B cell (primary cell): ENCODE results near the gene AVPI1. TPM values are rescaled to one million over a fixed set of nuclear protein-coding genes. Genes with fewer than 3 reads are reported as not detected.

Source experiments
- ATAC-seq: fragments of 200-7000 bp; cut with Tn5 transposase; one replicate; pipeline ENCODE4 v1.10.0; 2021; ENCODE audit warnings: low read depth, mild to moderate bottlenecking, moderate number of reproducible peaks, moderate library complexity
- CTCF ChIA-PET: fragments of 350-600 bp; sonication (Branson Sonifier 250); formaldehyde crosslinking; loops from one replicate; lab custom pipeline; 2021; ENCODE audit warnings: antibody characterized with exemption, inconsistent platforms; lab: Charles Lee
- POLR2A ChIA-PET: fragments of 350-600 bp; sonication (Branson Sonifier 250); formaldehyde crosslinking; loops from one replicate; lab custom pipeline; 2021; ENCODE audit warnings: antibody characterized with exemption; lab: Charles Lee
- DNase-seq: peaks from one replicate; pipeline ENCODE4 v3.0.0; 2013
- H2AFZ ChIP-seq: 2 replicates; pipeline ENCODE4 v1.6.1; 2012; ENCODE audit warnings: mild to moderate bottlenecking, low read depth, low read length; ENCODE audit not compliant: insufficient read depth, poor library complexity, severe bottlenecking
- H3K27ac ChIP-seq, 2 donors: 1 replicate in 1 of 2; 2 replicates in 1 of 2; pipeline ENCODE4 v1.5.1; 2012 to 2013; ENCODE audit warnings: low read length in 2 of 2, mild to moderate bottlenecking in 2 of 2, moderate library complexity in 1 of 2
- H3K27me3 ChIP-seq, 4 experiments: fragments of 200-600 bp in 1 of 4; sonication (generic) in 1 of 4; replicated peaks in 1 of 4; 1 replicate in 2 of 4; 2 replicates in 2 of 4; pipeline versions ENCODE4 v1.6.1 to v1.7.0; 2013 to 2016; ENCODE audit warnings: low read length in 3 of 4, mild to moderate bottlenecking in 2 of 4, mixed read lengths in 1 of 4, moderate library complexity in 1 of 4; ENCODE audit not compliant: insufficient read depth in 4 of 4, control insufficient read depth in 3 of 4; ENCODE audit errors: control extremely low read depth in 1 of 4
- H3K36me3 ChIP-seq, 2 experiments: replicated peaks in 1 of 2; 1 replicate in 1 of 2; 2 replicates in 1 of 2; pipeline versions ENCODE4 v1.6.1 to v1.7.1; 2013; ENCODE audit warnings: low read length in 1 of 2; ENCODE audit not compliant: insufficient read depth in 2 of 2, control insufficient read depth in 1 of 2; ENCODE audit errors: control extremely low read depth in 1 of 2, extremely low read depth in 1 of 2
- H3K4me1 ChIP-seq, 2 donors: fragments of 200-600 bp in 1 of 2; sonication (generic) in 1 of 2; 1 replicate in 1 of 2; 2 replicates in 1 of 2; pipeline versions ENCODE4 v1.5.1 to v1.6.1; 2013 to 2017; ENCODE audit warnings: low read length in 2 of 2; ENCODE audit not compliant: control insufficient read depth in 2 of 2, insufficient read depth in 2 of 2
- H3K4me2 ChIP-seq: replicated peaks from 2 replicates; pipeline ENCODE3; 2012; ENCODE audit warnings: mild to moderate bottlenecking, low read depth, low read length; ENCODE audit not compliant: poor library complexity, severe bottlenecking
- H3K4me3 ChIP-seq, 5 experiments: fragments of 200-600 bp in 1 of 5; sonication (generic) in 1 of 5; 1 replicate in 3 of 5; 2 replicates in 2 of 5; pipeline versions ENCODE4 v1.5.1 to v1.7.0; 2011 to 2016; ENCODE audit warnings: low read length in 4 of 5, mild to moderate bottlenecking in 4 of 5, low read depth in 2 of 5, control low read depth in 1 of 5, moderate library complexity in 1 of 5; ENCODE audit not compliant: insufficient read depth in 1 of 5; ENCODE audit errors: control extremely low read depth in 1 of 5, extremely low read depth in 1 of 5
- H3K79me2 ChIP-seq: fragments of 200-600 bp; sonication (generic); one replicate; pipeline ENCODE4 v1.6.0; 2016; ENCODE audit warnings: low read length; ENCODE audit not compliant: control insufficient read depth, insufficient read depth
- H3K9ac ChIP-seq: fragments of 200-600 bp; sonication (generic); 2 replicates; pipeline ENCODE4 v1.6.1; 2017; ENCODE audit warnings: mild to moderate bottlenecking, low read length, moderate library complexity
- H3K9me3 ChIP-seq, 3 donors: one replicate each; pipeline versions ENCODE4 v1.6.1 to v1.7.1; 2013; ENCODE audit warnings: low read length in 2 of 3; ENCODE audit not compliant: control insufficient read depth in 2 of 3, insufficient read depth in 1 of 3; ENCODE audit errors: control extremely low read depth in 1 of 3
- H4K20me1 ChIP-seq: 2 replicates; pipeline ENCODE4 v1.6.0; 2012; ENCODE audit warnings: mild to moderate bottlenecking, low read length; ENCODE audit not compliant: insufficient read depth, control insufficient read depth, poor library complexity, severe bottlenecking
- H3K27ac Mint-ChIP-seq: one replicate; pipeline ENCODE4 v1.8.0; 2021; ENCODE audit warnings: mixed read lengths
- H3K27me3 Mint-ChIP-seq: one replicate; pipeline ENCODE4 v1.8.0; 2021; ENCODE audit warnings: mixed read lengths
- H3K4me1 Mint-ChIP-seq: one replicate; pipeline ENCODE4 v1.8.0; 2021; ENCODE audit warnings: mixed read lengths
- H3K4me3 Mint-ChIP-seq: one replicate; pipeline ENCODE4 v1.8.0; 2021; ENCODE audit warnings: mixed read lengths
- H3K9me3 Mint-ChIP-seq: one replicate; pipeline ENCODE4 v1.8.0; 2022; ENCODE audit warnings: mixed read lengths; ENCODE audit not compliant: insufficient read depth
- EZH2 ChIP-seq: IDR thresholded peaks from 2 replicates; pipeline ENCODE4 v1.6.1; 2012; ENCODE audit warnings: borderline replicate concordance, low read depth, mild to moderate bottlenecking, moderate library complexity, low read length; ENCODE audit not compliant: insufficient read depth, poor library complexity, severe bottlenecking
- WGBS: methylation state at CpG from one replicate; pipeline ENCODE4 v1.1.5; 2013; ENCODE audit warnings: missing lambda C conversion rate; ENCODE audit not compliant: insufficient coverage; 5-methylcytosine and 5-hydroxymethylcytosine counted together
- intact Hi-C: fragments of 100-400 bp; cut with micrococcal nuclease; formaldehyde crosslinking; loops from one replicate; pipeline ENCODE4 v1.10.0; 2022
- polyA plus RNA-seq: library from polyadenylated mRNA; depleted of rRNA; stranded (reverse); fragments of >200 nt; gene quantifications from 2 replicates; pipeline ENCODE4 v1.2.3, GENCODE V29; 2012
- total RNA-seq, 2 donors: library from RNA; stranded (reverse); fragments of 120-200 nt in 1 of 2; gene quantifications; 1 replicate in 1 of 2; 2 replicates in 1 of 2; pipeline versions ENCODE4 v1.2.3 to v1.2.4, GENCODE V29; 2013 to 2022
- TF ChIP-seq, protein P1 (sequence below): fragments of 200-600 bp; IDR thresholded peaks from one replicate; pipeline ENCODE4 v1.8.0; 2022; ENCODE audit warnings: antibody characterized with exemption, mild to moderate bottlenecking

Gene AVPI1
- total and polyA plus RNA-seq, 2 donors (not counting 1 experiment from before 2014, with no cell fraction given): 3.6 to 3.9 TPM

GRCh38 chr10:97718659-97719142 lies 31.7 kb upstream of the AVPI1 start:
- H3K4me3 ChIP-seq: no peak overlapping the region
- CTCF ChIA-PET: interaction anchor here (0.6 to 1.1 kb wide), 4 partner anchors 14 to 186 kb away, joined by 3 to 10 read pairs (median 3); partner anchors contain the start of gene ZFYVE27
- Mint-ChIP-seq H3K4me1 (peaks cover 10% of the 10 kb centered on the region), H3K4me3 (no peak overlapping the region), H3K9me3 (no peaks in the 10 kb centered on the region), H3K27me3 (peaks cover 3% of the 10 kb centered on the region), H3K27ac (no peak overlapping the region)
- H3K79me2 ChIP-seq: no peaks in the 10 kb centered on the region
- DNase-seq (no peak), ATAC-seq (no peak)
- H3K27me3 ChIP-seq: peaks cover 0 to 10% (median 0%) of the 10 kb centered on the region in 4 experiments
- H3K4me1 ChIP-seq: peaks cover 6 to 9% of the 10 kb centered on the region in 2 donors
- no peaks in the 10 kb centered on the region for H4K20me1 ChIP-seq
- intact Hi-C loops: no loop called here
- H3K9me3 ChIP-seq: no peaks in the 10 kb centered on the region
- H2AFZ ChIP-seq: no peak overlapping the region
- H3K9ac ChIP-seq: no peak overlapping the region
- H3K27ac ChIP-seq: no peak overlapping the region
- TF ChIP-seq EZH2: no peak
- TF ChIP-seq, protein P1, sequence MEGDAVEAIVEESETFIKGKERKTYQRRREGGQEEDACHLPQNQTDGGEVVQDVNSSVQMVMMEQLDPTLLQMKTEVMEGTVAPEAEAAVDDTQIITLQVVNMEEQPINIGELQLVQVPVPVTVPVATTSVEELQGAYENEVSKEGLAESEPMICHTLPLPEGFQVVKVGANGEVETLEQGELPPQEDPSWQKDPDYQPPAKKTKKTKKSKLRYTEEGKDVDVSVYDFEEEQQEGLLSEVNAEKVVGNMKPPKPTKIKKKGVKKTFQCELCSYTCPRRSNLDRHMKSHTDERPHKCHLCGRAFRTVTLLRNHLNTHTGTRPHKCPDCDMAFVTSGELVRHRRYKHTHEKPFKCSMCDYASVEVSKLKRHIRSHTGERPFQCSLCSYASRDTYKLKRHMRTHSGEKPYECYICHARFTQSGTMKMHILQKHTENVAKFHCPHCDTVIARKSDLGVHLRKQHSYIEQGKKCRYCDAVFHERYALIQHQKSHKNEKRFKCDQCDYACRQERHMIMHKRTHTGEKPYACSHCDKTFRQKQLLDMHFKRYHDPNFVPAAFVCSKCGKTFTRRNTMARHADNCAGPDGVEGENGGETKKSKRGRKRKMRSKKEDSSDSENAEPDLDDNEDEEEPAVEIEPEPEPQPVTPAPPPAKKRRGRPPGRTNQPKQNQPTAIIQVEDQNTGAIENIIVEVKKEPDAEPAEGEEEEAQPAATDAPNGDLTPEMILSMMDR: no peak
- H3K4me2 ChIP-seq: no peak overlapping the region
- POLR2A ChIA-PET: no interaction called here
- WGBS: 76% methylated on average over 3 of the region's 8 CpGs
- H3K36me3 ChIP-seq: no peaks in the 10 kb centered on the region

DNA sequence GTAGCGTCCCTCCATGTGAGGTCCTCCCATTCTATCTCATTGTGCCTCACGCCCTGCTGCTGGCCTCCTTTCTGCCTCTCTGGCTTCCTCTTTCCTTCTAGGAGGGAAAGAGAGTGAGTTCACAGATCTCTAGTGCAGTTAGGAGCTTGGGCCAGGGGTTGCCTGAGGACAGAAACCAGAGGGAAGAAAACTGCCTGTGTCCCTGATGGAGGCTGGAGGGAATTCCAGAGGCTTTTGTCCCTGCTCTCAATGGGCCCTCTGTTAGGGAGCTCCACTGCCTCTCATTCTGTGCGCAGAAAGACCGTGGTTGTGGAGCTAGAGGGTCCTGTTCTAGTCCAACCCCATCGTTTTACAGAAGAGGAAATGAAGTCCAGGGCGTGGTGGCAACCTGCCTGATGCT lies 31.1 kb upstream of the AVPI1 start:
- POLR2A ChIA-PET: no interaction called here
- H3K9me3 ChIP-seq: no peaks in the 10 kb centered on the region
- WGBS: 71% methylated on average over 4 of the region's 6 CpGs

More for the DNA sequence above, 31.1 kb upstream of the AVPI1 start:
- H3K27me3 Mint-ChIP-seq: peaks cover 3% of the 10 kb centered on the region
- H3K4me3 ChIP-seq: no peak overlapping the region
- H3K4me1 ChIP-seq: peaks cover 8 to 13% of the 10 kb centered on the region in 2 donors
- CTCF ChIA-PET: interaction anchor here (0.6 to 2.0 kb wide), 6 partner anchors 13 to 323 kb away, joined by 3 to 10 read pairs (median 4); partner anchors contain the start of gene ZFYVE27
- H3K4me3 Mint-ChIP-seq: no peak overlapping the region
- ATAC-seq: no peak
- no peak overlapping the region for H3K9ac ChIP-seq
- TF ChIP-seq EZH2: no peak
- TF ChIP-seq, protein P1: no peak
- no peak overlapping the region for H3K4me2 ChIP-seq
- no peaks in the 10 kb centered on the region for H3K9me3 Mint-ChIP-seq
- no peak overlapping the region for H2AFZ ChIP-seq
- no peaks in the 10 kb centered on the region for H3K79me2 ChIP-seq
- H4K20me1 ChIP-seq: no peaks in the 10 kb centered on the region
- H3K27me3 ChIP-seq: peaks cover 0 to 12% (median under 1%) of the 10 kb centered on the region in 4 experiments
- intact Hi-C loops: no loop called here
- no peak for DNase-seq
- H3K27ac ChIP-seq: no peak overlapping the region
- no peaks in the 10 kb centered on the region for H3K36me3 ChIP-seq
- H3K4me1 Mint-ChIP-seq: peaks cover 10% of the 10 kb centered on the region
- no peak overlapping the region for H3K27ac Mint-ChIP-seq
